ENCODE measurements around the gene RERE. TPM values are rescaled to one million over a fixed set of nuclear protein-coding genes. Genes with fewer than 3 reads are reported as not detected.

RERE gene
- total RNA-seq, 4 donors from 2014 or later, result 118 to 244 (median 131) TPM

GRCh38 chr1:8471451-8471850 is 346.0 kb downstream of the RERE start:
- no peak for DNase-seq
- Histone ChIP-seq H3K4me1 (peaks cover 5 to 13% of the 10 kb centered on the region in 2 donors), H3K9me3 (no peaks in the 10 kb centered on the region), H3K4me3 (replicated peaks in 1 of 3) (no peak overlapping the region), H3K36me3 (no peaks in the 10 kb centered on the region), H3K27me3 (no peaks in the 10 kb centered on the region), H3K27ac (no peak overlapping the region)
- WGBS, 2 donors, result 96% methylated on average over 5 of the region's 5 CpGs
- TF ChIP-seq POLR2A (IDR thresholded peaks at IDR 0.05) (no peak), CTCF (IDR thresholded peaks at IDR 0.05) (no peak)
- intact Hi-C loops (cut with DNase I), result no loop called here

- Histone ChIP-seq H3K9me3 (no peaks in the 10 kb centered on the region), H3K4me3 (replicated peaks in 1 of 3) (no peak overlapping the region), H3K27me3 (no peaks in the 10 kb centered on the region), H3K27ac (no peak overlapping the region), H3K36me3 (no peaks in the 10 kb centered on the region), H3K4me1 (peaks cover 31 to 40% of the 10 kb centered on the region in 2 donors)
- intact Hi-C loops (cut with DNase I), result no loop called here
- TF ChIP-seq CTCF (IDR thresholded peaks at IDR 0.05) (no peak), POLR2A (IDR thresholded peaks at IDR 0.05) (no peak)
- no peak for DNase-seq
- WGBS, 2 donors, result 94 to 96% methylated on average over 4 of the region's 4 CpGs
Observed at GRCh38 chr1:8468751-8469150, 348.7 kb downstream of the RERE start.

- Histone ChIP-seq H3K9me3 (no peaks in the 10 kb centered on the region), H3K27ac (no peak overlapping the region), H3K36me3 (no peaks in the 10 kb centered on the region), H3K4me1 (peaks cover 40 to 44% of the 10 kb centered on the region in 2 donors), H3K27me3 (no peaks in the 10 kb centered on the region), H3K4me3 (replicated peaks in 1 of 3) (no peak overlapping the region)
- TF ChIP-seq POLR2A (IDR thresholded peaks at IDR 0.05) (no peak), CTCF (IDR thresholded peaks at IDR 0.05) (no peak)
- intact Hi-C loops (cut with DNase I), result no loop called here
- WGBS, 2 donors, result 87 to 94% methylated on average over 3 of the region's 3 CpGs
- no peak for DNase-seq
Observed at GRCh38 chr1:8467308-8467707, 350.1 kb downstream of the RERE start.

DNA sequence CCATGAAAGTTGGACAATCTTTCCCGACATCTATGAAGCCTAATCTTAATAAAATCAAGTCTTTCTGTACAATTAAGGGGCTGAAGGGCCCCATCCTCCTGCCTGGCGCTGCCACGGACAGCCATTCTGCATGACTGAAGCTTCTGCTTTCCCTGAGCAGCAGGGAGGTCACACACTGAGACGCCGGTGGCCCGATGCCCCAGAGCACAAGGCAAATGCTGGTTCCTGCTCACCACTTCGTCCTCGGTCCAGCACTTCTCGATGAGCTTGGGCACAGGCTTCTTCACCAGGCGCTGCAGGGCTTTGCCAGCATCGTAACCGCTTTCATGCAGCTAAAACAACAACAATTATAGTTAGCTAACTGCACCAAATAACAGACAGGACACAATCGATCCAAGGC is 351.7 kb downstream of the RERE start:
- intact Hi-C loops (cut with DNase I), result no loop called here
- Histone ChIP-seq H3K9me3 (no peaks in the 10 kb centered on the region), H3K27me3 (no peaks in the 10 kb centered on the region), H3K4me1 (peaks cover 54 to 60% of the 10 kb centered on the region in 2 donors), H3K4me3 (replicated peaks in 1 of 3) (no peak overlapping the region), H3K36me3 (no peaks in the 10 kb centered on the region), H3K27ac (peak overlapping the region; percentile 77 to 87 (median 78))
- TF ChIP-seq POLR2A (IDR thresholded peaks at IDR 0.05) (no peak), CTCF (IDR thresholded peaks at IDR 0.05) (no peak)
- WGBS, 2 donors, result 26 to 29% methylated on average over 9 to 12 of the region's 13 CpGs
- peak; percentile 96 to 98 for DNase-seq

- H3K36me3 ChIP-seq, result no peaks in the 10 kb centered on the region
- WGBS, 2 donors, result 82 to 85% methylated on average over 5 of the region's 5 CpGs
- no peaks in the 10 kb centered on the region for H3K27me3 ChIP-seq
- H3K27ac ChIP-seq, result peak overlapping the region; percentile 77 to 87 (median 78)
- TF ChIP-seq CTCF (IDR thresholded peaks at IDR 0.05), result no peak
- TF ChIP-seq POLR2A (IDR thresholded peaks at IDR 0.05), result no peak
- peaks cover 61 to 67% of the 10 kb centered on the region in 2 donors for H3K4me1 ChIP-seq
- intact Hi-C loops (cut with DNase I), result no loop called here
- DNase-seq, result no peak
- no peaks in the 10 kb centered on the region for H3K9me3 ChIP-seq
- H3K4me3 ChIP-seq (replicated peaks in 1 of 3), result no peak overlapping the region
Observed at GRCh38 chr1:8465013-8465412, 352.4 kb downstream of the RERE start.

Measured in thyroid gland (tissue), 4 donors.